ENCODE results near the gene FXYD1. TPM values are rescaled to one million over a fixed set of nuclear protein-coding genes. Genes with fewer than 3 reads are reported as not detected.

The FXYD1 gene
- total and polyA plus RNA-seq, 12 donors = 251 to 819 (median 578) TPM

DNA sequence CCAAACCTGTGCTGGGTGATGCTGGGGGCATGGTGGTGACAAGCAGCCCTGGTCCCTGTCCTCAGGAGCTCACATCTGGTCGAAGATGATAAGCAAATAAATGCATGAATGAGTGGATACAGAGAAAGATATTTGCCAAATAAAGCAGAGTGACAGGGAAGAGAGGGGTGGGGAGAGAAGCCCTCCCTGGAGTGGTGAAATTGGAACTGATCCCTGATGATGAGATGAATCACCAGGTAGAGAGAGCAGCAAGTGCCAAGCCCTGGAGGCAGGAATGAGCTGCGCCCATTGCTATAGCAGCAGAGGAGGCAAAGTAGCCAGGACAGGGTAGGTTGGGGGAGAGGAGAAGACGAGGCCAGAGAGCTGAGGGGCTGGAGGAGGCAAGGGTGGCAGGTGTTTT, 29.6 kb downstream of the FXYD1 start:
- Histone ChIP-seq H3K4me3 (no peak overlapping the region), H3K36me3 (peaks cover 0 to 75% (median 33%) of the 10 kb centered on the region in 9 donors), H3K9me3 (peaks cover 0 to 38% (median 23%) of the 10 kb centered on the region in 11 donors), H3K27ac (peak overlapping the region in 1 of 10 donors; percentile 57), H3K27me3 (no peaks in the 10 kb centered on the region), H3K4me1 (peaks cover 0 to 31% (median 3%) of the 10 kb centered on the region in 9 donors)
- DNase-seq (no peak), ATAC-seq (no peak)
- intact Hi-C loops (cut with DNase I) = no loop called here
- WGBS, 2 donors = 76 to 86% methylated on average over 3 of the region's 3 CpGs
- TF ChIP-seq, protein P1, sequence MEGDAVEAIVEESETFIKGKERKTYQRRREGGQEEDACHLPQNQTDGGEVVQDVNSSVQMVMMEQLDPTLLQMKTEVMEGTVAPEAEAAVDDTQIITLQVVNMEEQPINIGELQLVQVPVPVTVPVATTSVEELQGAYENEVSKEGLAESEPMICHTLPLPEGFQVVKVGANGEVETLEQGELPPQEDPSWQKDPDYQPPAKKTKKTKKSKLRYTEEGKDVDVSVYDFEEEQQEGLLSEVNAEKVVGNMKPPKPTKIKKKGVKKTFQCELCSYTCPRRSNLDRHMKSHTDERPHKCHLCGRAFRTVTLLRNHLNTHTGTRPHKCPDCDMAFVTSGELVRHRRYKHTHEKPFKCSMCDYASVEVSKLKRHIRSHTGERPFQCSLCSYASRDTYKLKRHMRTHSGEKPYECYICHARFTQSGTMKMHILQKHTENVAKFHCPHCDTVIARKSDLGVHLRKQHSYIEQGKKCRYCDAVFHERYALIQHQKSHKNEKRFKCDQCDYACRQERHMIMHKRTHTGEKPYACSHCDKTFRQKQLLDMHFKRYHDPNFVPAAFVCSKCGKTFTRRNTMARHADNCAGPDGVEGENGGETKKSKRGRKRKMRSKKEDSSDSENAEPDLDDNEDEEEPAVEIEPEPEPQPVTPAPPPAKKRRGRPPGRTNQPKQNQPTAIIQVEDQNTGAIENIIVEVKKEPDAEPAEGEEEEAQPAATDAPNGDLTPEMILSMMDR (IDR thresholded peaks at IDR 0.05) = no peak

DNA sequence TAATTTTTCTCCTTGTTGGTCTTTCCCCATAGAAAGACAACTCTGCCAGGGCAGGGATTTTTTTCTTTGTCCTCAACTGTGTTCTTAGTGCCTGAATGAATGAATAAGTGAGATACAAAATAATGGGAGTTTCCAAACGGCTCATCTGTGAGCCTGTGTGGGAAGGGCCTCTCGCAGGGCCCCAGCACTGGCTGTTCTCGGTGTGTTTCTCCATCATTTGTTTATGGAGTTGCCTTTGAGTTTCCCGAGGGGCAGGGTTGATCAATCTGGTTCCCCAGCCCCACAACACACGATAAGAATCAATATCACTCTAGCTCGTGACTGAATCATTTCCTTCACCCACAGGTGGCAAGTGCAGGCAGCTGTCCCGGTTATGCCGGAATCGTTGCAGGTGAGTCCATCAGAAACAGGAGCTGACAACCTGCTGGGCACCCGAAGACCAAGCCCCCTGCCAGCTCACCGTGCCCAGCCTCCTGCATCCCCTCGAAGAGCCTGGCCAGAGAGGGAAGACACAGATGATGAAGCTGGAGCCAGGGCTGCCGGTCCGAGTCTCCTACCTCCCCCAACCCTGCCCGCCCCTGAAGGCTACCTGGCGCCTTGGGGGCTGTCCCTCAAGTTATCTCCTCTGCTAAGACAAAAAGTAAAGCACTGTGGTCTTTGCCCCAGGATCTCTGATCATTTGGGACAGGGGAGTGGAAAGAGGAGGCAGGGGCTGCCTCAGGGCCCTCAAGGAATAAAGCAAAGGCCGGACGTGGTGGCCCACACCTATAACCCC, 30.8 kb downstream of the FXYD1 start:
- WGBS, 2 donors = 81 to 83% methylated on average over 18 of the region's 18 CpGs
- DNase-seq (no peak), ATAC-seq (peak in 1 of 8 donors; percentile 21)
- H3K4me3 ChIP-seq = no peak overlapping the region
- no peaks in the 10 kb centered on the region for H3K27me3 ChIP-seq
- peaks cover 0 to 31% (median 3%) of the 10 kb centered on the region in 9 donors for H3K4me1 ChIP-seq
- TF ChIP-seq, protein P1 (IDR thresholded peaks at IDR 0.05) = no peak
- H3K27ac ChIP-seq = no peak overlapping the region
- H3K36me3 ChIP-seq = peaks cover 0 to 63% (median 27%) of the 10 kb centered on the region in 9 donors
- intact Hi-C loops (cut with DNase I) = no loop called here
- H3K9me3 ChIP-seq = peaks cover 0 to 27% (median 18%) of the 10 kb centered on the region in 11 donors

DNA sequence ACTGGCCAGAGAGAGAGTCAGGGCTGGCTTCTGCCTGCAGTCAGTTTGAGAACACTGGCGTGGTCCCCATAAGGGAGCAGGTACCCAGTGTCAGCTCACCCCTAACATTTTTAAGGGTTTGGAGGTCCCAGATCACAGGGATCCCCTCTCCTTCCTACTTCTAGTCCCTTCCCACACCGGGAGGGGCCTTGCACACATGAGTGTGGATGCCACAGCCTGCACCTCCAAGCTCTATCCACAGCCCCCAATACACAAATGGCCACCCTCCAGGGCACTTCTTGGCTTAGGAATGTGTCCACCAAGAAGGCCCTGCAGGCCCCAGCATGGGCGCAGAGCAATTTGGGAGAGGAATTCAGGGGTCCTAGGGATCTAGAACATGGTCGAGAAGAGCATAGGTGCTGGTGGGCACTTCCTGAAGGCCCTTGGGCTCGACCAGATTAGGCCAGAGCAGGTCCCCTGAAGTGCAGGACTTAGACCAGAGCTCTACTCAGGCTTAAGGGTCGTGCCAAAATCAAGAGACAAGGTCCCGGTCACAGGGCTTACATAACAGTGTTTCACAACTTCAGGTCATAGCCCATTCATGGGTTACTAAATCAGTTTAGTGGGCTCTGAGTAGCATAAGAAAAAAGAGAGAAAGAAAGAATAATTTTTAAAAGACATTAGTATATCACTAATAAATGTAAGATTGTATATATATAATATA, 31.9 kb downstream of the FXYD1 start:
- ATAC-seq = peak in 4 of 8 donors; percentile 19 to 53 (median 22)
- 72 to 76% methylated on average over 7 of the region's 7 CpGs for WGBS, 2 donors
- Histone ChIP-seq H3K4me3 (no peak overlapping the region), H3K9me3 (peaks cover 0 to 16% (median 12%) of the 10 kb centered on the region in 11 donors), H3K27me3 (no peaks in the 10 kb centered on the region), H3K36me3 (peaks cover 0 to 52% (median 17%) of the 10 kb centered on the region in 9 donors), H3K4me1 (peaks cover 0 to 31% (median 3%) of the 10 kb centered on the region in 9 donors), H3K27ac (no peak overlapping the region)
- DNase-seq = no peak
- intact Hi-C loops (cut with DNase I) = no loop called here
- TF ChIP-seq, protein P1 (IDR thresholded peaks at IDR 0.05) = no peak

DNA sequence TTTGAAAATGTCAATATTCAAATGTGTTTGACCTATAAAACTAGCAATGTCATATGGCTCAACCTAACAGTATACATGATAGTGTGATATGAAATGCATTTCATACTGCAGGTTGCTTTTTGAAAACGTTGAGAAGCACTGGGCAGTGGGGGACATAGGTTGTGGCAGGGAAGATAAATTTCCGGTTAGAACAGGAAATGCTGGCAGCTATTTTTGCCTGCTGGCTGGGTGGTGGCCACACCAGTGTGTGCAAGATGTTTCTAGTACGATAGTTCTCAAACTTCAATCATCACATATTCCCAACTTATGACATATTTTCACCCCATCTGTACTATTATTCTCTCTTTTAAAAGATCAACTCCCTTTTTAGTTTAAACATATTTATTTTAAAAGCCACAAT, 33.1 kb downstream of the FXYD1 start:
- TF ChIP-seq, protein P1 (IDR thresholded peaks at IDR 0.05) = no peak
- peaks cover 0 to 40% (median 5%) of the 10 kb centered on the region in 9 donors for H3K36me3 ChIP-seq
- ATAC-seq = no peak
- no peak for DNase-seq
- H3K4me3 ChIP-seq = no peak overlapping the region
- H3K27ac ChIP-seq = peak overlapping the region in 1 of 10 donors; percentile 3
- intact Hi-C loops (cut with DNase I) = no loop called here
- H3K4me1 ChIP-seq = peaks cover 0 to 30% (median 3%) of the 10 kb centered on the region in 9 donors
- H3K9me3 ChIP-seq = peaks cover 0 to 4% (median under 1%) of the 10 kb centered on the region in 11 donors
- H3K27me3 ChIP-seq = no peaks in the 10 kb centered on the region
- WGBS, 2 donors = 42 to 58% methylated on average over 3 of the region's 3 CpGs

Data from heart right ventricle (tissue), 16 donors.